HG02981 (cell line): ENCODE results near the gene CDH13.

Source experiments
- ATAC-seq: cut with Tn5 transposase; IDR thresholded peaks from one replicate; pipeline ENCODE4 v1.9.1; 2021; ENCODE audit warnings: mild to moderate bottlenecking, moderate library complexity; ENCODE audit not compliant: unreplicated experiment

The CDH13 gene

DNA sequence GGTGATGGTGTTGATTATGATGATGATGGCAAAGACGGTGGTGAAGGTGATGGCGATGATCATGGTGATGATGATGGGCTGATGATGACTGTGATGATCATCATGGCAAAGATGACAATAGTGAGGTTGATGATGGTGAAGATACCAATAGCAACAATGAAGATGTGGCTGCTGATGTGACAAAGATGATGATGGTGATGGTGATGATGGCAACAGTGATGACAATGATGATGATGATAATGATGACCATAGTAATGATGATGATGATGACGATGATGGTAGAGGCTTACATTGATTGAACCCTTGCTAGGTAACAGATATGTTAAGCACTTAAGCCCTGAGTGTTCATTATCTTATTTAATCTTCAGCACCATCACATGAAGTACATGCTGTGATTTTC, 817.2 kb downstream of the CDH13 start:
- no peak for ATAC-seq

DNA sequence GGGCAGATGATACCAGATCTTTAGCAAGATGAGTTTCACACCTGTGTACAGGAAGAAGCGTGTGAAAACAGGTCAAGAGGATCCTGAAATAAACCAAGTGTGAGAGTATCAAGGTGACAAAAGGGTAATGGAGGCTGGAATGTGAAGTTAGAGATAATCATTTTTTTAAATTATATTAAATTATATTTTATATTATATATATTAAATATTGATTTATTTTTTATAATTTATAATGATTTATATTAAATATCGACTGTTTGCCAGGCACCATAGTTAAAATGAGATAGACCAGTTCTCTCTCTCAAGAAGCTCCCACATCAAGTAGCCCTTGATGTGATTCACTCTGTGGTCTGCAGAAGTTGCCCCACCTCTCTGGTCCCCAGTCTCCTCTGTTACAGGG, 820.8 kb downstream of the CDH13 start:
- no peak for ATAC-seq

DNA sequence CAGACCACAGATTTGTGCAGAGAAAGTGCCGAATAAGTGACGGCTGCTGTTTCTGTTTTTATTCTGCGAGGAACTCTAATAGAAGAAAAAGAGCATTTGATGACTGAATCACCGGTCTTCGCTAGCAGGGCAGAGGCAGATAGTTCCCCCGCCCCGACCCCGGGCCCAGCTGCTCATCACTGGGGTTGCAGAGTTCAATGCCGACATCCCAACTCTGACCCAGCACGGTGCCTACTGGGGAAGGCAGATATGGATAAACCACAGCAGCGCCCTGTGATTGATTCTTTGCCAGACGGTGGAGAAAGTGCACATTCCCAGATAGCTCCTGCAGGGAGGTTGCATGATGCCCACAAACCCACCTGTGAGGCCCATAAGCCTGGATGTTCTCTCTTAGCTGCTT, 823.1 kb downstream of the CDH13 start:
- no peak for ATAC-seq

DNA sequence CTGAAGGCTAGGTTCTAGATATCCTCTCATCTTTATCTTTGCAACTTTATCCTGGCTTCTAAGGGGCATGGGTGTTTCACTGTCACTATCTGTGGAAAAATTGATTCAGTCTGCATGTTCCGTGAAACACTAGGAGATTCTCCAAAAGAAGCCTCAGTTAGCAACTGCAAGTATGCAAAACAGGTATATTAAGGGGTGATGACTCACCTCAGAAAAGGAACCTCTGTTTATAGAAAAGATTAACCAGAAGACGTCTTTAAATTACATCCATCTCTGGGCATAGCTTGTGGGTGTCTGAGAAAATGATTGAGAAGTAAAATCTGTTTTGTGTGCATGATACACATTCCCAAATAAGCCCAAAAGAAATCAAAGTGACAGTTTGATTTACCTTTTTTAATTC, 827.2 kb downstream of the CDH13 start:
- ATAC-seq, result peak; percentile 57

DNA sequence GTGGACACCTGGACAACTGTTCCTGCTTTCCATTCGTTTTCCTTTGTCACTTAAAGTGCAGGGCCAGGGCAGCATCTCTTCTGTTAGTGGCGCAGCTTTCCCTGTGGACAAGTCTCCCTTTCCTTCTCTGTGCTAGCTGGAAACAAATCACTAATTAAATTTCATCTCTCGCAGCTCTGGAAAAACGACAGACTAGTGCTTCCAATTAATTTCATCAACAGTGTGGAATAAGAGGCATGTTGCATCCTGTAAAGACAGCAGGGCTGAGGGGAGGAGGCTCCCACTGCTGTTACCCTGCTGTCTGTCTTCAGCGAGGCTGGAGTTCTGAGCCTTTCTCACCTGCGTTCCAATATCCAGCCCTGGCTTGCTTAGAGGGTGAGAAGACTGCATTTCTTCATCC, 828.9 kb downstream of the CDH13 start:
- ATAC-seq, result no peak

DNA sequence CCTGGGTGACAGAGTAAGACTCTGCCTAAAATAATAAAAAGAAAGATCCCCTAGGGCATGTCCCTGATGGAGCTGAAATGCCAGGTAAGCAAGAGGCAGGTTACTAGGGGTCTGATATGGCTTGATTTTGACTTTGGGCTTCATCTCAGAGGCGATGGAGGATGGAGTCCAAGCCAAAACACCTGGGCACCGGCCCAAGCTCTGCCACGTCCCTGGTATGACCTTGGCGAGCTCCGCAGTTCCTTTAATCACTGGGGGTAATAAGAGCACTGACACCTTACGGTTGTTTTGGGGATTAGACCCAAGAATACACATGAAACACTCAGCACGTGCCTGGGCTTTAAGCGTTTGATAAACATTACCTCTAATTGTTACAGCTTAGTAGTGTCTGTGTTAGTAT, 830.2 kb downstream of the CDH13 start:
- ATAC-seq, result no peak

DNA sequence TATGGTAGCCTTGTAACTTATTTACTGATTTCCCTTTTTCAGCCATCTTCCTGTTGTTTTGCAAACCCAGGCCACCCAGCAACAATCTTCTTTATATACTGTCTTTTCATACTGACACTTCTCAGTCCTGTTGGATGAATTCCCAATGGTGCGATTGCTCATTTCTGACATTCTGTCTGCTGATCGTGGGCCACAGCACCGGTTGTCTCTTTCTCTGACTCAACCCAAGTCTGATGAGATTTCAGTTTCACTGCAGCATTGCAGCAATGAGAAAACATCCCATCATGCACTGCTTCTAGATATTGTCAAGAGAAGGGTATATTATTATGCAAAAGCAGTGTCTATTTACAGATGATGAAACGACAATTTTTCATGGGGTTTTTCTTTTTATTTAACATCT, 831.8 kb downstream of the CDH13 start:
- peak; percentile 86 for ATAC-seq

DNA sequence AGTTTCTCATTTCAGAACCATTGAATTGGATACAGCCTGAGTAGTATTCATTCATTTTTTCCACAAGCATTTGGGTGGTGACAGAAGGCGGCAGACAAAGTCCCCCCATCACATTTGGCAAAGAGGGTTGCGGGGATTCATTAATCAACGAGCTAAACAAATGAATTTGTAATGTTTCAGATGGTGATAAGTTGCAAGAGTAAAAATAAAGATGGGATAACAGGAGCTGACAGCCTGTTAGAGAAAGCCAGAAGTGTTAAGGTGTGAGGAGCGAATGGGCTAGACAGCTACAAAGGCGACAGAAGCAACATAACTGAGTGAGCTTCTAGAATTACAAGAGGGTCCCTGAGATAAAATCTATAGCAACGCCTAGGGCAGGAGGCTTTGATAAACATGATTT, 838.2 kb downstream of the CDH13 start:
- no peak for ATAC-seq

DNA sequence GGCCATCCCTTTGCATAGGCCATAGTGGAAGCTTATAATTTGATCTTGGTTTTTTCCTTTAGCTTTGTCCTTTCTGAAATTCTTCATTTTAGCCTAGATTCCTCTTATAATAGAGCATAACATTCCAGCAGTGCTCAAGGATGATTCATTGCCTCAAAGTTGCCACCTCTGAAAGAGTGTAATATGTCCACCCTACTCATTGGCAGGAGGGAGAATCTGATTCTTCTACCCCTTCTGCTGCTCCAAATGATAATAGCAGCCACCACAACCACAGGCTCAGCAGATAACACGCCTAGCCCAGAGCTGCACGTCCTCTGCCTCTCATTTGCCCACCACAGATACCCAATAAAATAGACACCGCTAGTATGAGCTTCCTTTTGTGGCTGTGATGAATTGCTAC, 843.6 kb downstream of the CDH13 start:
- ATAC-seq, result no peak

DNA sequence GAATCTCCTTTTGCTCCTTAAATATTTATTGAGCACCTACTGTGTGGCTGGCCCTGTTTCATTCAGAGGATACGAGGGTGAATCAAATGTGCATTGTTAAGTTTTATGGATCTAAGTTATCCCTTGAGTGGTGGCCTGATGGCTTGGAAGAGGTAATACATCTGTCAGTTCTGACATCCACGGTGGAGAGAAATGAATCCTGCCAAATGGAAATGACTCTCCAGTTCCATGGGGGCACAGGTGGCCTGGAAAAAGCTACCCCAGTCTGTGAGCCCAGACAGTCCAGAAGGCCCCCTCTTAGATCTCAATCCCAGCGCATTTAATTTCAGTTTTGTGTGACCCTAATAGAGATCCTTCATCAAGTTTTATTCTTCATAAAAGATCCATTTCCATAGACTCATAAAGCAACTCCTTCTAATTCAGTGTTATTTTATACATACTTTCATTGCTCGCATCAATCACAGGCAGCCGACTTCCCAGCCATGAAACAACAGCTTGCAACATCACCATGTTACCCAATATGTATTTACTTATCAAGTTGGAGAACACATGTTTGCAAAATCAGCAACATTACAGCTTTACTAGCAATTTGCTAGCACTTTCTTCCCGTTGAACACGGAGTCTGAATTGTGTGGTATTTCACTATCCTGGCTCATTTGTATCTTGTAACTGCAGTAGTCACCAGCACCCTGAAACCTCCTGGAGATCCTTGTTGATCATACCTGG, 846.2 kb downstream of the CDH13 start:
- ATAC-seq, result no peak

DNA sequence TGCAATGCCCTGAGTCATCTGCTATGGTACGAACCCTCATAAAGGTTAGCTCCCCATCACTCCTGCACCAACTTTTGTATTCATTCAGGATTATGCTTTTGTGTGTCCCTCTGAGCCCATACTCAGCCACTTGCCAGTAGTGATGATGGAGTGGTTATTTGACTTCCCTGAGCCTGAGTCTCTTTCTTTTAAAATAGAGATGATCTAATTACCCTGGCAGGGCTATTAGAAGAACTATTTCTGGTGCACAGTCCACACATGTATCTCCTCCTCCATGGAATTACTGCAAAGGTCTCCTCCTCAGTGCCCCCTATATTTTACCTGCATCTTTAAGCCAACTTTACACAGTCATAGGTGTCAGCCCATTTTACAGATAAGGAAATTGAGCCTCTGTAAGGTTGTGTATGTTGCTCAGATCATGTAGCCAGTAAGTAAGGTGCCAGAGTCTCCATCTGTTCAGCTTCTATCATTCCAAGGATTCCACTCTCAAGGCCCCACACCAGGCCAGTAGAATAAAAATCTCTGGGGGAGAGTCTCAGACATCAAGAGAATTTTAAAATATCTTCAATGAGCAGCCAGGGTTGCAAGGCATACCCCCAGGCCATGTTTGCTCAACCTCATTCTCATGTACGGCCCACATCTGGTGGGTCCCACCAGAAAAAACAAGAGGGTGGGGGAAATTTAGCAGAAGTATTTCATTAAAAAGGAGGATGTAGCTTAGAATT, 847.3 kb downstream of the CDH13 start:
- no peak for ATAC-seq

DNA sequence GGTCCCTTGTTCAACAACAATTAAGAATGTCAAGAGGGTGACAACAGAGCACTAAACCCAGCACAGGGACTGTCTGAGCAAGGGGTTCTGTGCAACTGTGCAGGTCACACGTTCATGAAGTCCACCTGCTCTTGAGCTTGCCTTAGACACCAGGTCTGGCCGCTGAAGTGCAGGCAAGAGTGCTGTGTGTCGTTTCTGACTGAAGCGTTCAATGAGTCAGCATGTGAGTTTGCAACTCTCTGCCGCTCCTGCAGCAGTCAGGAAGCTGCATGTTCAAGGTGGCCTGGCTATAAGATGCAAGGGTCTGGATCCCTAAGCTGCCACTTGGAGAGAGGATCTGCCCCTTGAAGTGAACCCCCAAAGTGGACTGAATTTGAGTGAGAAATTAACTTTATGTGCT, 848.3 kb downstream of the CDH13 start:
- no peak for ATAC-seq

DNA sequence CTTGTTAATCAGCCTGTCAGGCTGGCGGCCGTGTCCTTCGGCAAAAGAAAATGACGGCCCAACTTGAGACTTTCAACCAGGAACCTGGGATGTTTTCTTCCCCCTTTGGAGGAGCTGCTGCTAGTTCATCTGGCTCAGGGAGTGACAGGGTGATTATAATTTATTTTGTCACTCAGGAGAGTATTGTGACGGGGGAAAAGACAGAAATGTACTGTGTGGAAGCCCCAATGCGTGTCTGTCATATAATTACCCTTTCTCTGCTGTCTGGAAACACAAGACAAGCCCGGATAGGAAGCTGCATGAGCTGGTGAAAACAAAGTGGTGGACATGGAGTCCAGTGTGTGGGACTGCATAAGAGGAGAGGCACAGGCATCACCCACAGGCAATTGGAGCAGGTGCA, 854.8 kb downstream of the CDH13 start:
- no peak for ATAC-seq

DNA sequence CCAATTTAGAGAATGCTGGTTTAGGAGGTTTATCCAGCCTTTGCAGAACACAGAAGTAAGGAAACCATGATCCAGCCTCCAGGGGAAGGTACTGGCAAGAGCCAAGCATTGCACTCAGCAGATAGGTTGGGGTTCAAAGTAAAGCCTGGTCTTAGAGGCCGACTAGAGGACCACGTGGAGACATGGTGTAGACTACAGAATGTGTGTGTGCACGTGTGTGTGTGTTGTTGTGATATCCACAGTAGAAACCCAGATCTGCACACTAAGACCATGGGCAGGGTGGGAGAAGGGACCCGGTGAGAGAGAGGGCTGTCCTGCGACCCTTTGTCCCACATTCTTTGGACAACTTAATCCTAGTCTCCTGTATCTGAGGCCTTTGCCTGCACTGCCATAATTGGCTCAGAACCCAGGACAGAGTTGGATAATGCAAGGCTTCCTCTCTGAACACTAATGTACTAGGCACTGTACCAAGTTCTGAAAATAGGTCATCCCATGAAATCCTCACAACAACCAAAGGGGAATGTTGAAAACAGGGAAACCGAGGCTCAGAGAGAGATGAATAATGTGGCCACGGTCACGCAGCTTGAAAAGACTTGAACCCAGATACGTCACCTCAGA, 855.9 kb downstream of the CDH13 start:
- ATAC-seq, result no peak

DNA sequence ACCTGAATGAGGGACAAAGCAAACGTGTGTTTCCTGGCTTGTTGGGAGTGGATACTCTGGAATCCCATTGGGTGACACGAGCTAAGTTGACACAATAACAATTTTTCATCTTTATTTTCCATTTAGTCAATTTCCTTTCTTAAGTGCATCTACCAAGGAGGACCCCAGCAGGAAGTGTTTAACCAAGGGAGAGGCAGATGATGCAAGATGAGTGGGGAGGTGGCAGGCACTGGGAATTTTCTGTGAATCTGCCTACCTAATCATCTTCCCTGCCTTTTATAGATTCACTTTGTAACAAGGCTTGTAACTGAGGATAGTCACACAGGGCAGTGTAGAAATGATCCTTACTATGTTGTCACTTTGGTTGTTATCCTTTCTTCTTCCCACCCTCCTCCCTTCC, 863.3 kb downstream of the CDH13 start:
- no peak for ATAC-seq

DNA sequence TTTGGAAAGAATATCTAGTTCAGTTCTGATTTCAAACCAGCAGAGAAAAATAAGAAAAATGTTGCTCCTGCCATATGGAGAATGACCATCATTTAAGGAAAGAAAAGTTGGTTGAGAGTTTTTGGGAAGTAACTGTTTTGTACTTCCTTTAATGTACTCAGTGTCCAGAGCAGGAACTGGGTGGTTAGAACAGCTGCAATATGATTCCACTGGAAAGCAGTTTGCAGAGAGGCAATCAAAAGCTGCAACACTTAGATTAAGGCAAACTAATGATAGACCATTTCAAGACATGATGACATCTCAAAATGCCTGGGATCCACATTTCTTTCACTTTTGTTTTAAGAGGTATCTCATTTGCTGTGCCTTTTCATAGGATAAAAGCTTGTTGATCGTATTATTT, 867.7 kb downstream of the CDH13 start:
- no peak for ATAC-seq

DNA sequence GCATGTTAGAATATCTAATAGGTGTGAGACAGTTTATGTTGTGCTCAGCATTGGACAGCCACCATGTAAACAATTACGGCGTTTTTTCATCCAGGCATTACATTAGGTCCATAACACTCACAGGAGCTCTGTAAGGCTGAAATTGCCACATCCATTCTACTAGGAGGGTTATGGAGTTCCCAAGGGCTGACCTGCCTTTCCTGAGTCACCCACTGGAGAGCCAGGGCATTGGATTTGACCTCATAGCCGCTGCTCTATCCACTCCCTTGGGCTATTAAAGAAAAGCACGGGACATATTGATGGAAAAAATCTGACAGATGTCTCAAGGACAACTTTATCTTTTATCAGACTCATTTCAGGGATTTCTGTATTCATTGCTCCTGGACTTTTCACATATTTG, 874.7 kb downstream of the CDH13 start:
- no peak for ATAC-seq

DNA sequence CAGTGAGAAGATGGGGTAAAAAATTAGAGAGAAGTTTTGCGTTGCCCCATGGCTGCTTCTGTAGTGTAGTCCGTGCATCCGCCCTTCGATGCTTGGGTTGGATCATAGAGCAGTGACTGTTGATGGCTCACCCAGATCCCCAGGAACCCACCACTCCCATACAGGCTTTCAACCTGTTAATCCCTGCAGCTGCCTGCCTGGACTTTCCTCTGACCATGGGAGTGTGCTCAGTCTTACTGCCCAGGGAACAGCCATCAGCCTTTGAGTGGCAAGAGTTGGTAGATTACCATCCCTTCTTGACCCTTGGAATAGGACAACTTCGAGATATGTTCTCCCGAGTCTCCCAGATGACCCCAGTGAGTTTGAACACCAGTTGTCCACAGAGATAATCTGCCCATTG, 881.5 kb downstream of the CDH13 start:
- ATAC-seq, result no peak

DNA sequence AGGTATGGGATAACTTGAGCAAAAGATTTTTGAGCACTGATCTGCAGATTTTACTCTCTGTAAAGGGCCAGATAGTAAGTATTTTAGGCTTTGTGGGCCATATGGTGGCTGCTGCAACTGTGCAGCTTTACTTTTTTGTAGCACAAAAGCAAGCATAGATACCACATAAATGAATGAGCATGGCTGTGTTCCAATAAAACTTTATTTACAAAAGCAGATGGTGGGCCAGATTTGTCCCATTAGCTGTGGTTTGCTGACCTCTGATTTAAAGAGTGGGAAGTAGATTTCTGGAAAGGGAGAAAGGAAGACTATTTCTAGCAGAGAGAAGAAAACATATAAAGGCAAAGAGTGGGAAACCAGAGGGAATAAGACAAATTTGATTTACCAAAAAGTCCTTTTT, 882.5 kb downstream of the CDH13 start:
- no peak for ATAC-seq

DNA sequence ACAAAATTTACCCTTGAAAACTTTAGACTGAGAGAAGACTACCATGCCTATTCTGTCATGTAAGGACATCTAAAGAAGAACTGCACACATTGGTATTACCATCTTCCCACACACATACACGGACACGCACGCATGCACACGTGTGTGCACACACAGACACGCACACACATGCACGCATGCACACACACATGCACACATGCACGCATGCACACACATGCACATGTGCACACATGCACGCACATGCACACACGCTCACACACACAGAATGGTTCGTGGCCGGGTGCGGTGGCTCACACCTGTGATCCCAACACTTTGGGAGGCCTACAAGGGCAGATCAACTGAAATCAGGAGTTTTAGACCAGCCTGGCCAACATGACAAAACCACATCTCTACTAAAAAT, 884.1 kb downstream of the CDH13 start:
- no peak for ATAC-seq

DNA sequence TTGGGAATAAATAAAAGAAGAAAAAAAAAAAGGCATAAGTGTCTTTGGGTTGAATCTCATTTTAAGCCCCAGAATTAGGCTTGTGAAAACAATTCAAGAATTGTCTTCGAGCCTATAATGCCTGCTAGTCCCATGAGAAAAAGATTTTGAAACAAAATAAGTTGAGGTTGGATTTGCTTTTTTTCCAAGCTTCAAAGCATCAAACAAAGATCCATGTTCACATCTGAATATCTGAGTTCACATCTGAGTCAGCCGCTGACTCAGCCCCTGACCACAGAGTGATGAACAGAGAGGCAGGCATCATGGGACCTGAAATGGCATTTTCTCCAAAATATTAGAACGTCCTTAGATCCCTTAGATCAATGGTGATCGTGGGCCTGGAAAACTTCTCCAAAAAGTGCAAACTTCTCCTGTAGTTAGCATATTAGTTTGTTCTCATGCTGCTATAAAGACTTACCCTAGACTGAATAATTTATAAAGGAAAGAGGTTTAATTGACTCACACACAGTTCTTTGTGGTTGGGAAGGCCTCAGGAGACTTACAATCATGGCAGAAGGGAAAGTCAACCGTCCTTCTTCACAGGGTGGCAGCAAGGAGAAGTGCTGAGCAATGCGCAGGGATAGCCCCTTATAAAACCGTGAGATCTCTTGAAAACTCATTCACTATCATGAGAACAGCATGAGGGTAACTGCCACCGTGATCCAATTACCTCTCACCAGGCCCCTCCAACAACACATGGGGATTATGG, 886.4 kb downstream of the CDH13 start:
- no peak for ATAC-seq

DNA sequence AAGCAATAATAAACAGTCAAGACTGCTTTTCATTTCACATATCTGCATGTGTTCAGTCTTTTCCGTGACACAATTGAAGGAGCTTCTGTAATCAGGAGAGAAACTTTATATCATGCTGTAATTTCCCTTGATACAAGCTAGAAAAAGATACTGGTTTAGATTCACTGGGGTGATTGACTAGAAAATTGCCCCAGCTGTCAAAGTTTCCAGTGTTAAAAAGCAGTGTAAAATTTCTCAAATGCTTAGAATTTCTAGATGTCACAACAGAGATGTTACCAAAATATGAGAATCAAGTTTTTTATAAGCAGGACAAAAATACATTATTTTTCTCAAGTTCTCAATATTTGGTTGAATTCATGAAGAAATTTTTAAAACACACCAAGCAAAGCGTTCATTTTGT, 888.6 kb downstream of the CDH13 start:
- no peak for ATAC-seq
